Posterior cingulate gyrus (tissue), 11 donors: ENCODE data around the gene APRT.
A peak's percentile ranks its signal among the peaks of the same experiment; 100 is the strongest.
"Not testable (repeated sequence)": the region's sequence is repeated elsewhere in the genome, so short reads cannot be mapped to it uniquely, and the experiment has no call there.

Experiments used
- DNase-seq, 10 donors: peaks; one replicate each; pipeline versions ENCODE4 v3.0.0 to v3.0.0-alpha.2; 2020 to 2021; ENCODE audit warnings: mixed read lengths in 3 of 10
- intact Hi-C: fragments of 100-400 bp; cut with DNase I; formaldehyde crosslinking; loops from one replicate; pipeline ENCODE4 v1.15.1; 2023

The APRT gene

GRCh38 chr16:88825146-88825545 is 13.4 kb upstream of the APRT start:
- intact Hi-C loops = no loop called here
- DNase-seq = no peak

DNA sequence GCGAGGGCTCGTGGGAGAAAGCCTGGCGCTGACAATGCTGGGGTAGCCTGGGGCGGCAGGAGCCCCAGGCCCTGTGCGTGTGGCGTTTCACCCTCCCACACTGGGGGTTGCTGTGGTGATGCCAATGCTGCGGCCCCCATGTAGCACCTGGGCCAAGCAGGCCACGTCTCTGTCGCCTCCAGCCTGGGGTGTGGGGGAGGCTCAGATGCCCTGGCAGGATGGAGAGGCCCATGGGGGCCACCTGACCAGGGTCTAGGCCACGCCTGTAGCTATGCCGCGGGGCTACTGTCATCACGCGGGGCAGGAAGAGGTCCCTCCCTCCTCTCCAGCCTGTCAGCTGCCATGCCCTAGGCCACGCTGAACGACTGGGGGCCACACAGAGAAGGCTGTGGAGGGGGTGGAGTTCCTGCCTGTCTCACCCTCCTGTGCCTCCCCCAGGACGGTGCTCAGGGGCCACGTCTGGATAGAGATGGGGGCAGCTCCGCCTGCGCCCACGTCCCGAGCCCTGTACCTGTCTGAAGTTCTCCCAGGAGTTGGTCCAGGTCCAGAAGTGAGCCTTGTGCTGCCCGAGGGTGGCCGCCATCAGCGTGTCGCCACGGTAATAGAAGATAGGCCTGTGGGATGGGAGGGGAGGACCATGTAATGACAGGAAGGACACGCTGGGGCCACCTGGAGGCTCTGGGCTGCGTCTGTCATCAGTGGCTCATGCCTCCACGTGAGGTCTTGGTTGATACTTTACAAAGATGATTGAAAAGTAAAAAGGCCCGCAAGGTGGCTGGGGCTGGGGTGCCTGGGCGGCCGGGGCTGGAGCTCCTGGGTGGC is 12.7 kb upstream of the APRT start:
- intact Hi-C loops = no loop called here
- no peak for DNase-seq

DNA sequence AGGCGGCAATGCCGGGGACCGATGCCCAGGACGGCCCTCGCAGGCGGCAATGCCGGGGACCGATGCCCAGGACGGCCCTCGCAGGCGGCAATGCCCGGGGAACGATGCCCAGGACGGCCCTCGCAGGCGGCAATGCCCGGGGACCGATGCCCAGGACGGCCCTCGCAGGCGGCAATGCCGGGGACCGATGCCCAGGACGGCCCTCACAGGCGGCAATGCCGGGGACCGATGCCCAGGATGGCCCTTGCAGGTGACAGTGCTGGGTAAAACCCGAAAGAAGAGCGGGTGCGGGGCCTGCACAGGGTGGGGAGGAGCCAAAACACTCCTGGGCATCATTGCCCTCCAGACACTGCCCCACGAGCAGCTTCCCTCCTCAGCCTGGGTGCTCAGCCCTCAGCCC is 11.9 kb upstream of the APRT start:
- intact Hi-C loops = not testable (repeated sequence)

GRCh38 chr16:88822281-88823040 is 10.7 kb upstream of the APRT start:
- no peak for DNase-seq
- intact Hi-C loops = no loop called here

More for the DNA sequence above, 11.9 kb upstream of the APRT start:
- DNase-seq = not testable (repeated sequence)

DNA sequence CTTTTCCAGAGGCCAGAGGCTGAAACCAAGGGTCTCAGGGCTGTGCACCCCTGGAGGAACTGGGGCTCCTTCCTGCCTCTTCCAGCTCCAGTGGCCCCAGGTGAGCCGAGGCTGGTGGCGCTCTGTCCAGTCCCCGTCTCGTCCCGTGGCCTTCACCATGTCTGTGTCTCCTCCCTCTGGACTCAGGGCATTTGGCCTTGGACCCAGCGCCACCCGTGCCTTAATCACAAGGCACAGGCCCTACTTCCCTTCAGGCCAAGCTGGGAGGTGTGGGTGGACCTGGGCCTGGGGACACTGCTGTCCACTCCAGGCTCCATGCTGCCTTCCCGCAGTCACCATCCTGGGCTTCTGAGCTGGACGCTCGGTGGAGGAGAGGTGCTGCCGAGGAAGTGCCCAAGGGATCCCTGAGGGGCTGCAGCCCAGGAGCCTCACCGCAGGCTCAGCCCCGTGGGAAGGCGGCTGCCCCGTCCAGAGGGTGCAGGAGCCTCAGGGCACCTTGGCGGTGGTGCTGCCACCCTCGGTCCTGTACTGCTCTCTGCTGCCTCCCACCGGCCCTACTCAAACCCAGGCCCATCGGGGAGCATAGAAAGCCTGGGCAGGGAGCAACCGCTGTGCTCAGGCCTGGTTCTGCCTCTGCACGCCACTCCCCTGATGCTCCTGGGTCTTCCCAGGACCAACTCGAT is 9.6 kb upstream of the APRT start:
- DNase-seq = no peak
- intact Hi-C loops = no loop called here

GRCh38 chr16:88820385-88821025 is 8.8 kb upstream of the APRT start:
- DNase-seq = no peak
- intact Hi-C loops = no loop called here

DNA sequence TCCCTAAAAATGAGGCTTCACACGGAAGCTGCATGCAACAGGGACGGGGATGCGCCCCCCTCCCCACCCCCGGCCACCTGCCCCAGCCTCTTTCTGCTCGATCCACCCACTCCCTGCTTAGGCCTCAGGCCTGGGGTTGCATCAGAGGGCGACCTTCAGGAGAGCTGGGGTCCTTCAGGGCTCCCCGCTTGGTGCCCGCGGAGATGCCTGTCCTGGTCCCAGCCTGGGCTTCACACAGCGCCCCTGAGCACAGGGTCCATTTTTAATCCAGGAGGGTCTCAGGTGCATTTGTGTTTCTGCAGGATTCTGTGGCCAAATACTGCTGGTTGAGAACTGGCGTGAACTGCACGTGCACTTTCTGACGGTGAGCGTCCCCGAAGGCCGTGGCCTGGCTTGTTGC is 7.4 kb upstream of the APRT start:
- no peak for DNase-seq
- intact Hi-C loops = no loop called here

- intact Hi-C loops = no loop called here
- DNase-seq = no peak
These were observed 6.8 kb upstream of the APRT start for GRCh38 chr16:88818575-88818874.

- intact Hi-C loops = no loop called here
- no peak for DNase-seq
These were observed 6.3 kb upstream of the APRT start for GRCh38 chr16:88817785-88818574.

DNA sequence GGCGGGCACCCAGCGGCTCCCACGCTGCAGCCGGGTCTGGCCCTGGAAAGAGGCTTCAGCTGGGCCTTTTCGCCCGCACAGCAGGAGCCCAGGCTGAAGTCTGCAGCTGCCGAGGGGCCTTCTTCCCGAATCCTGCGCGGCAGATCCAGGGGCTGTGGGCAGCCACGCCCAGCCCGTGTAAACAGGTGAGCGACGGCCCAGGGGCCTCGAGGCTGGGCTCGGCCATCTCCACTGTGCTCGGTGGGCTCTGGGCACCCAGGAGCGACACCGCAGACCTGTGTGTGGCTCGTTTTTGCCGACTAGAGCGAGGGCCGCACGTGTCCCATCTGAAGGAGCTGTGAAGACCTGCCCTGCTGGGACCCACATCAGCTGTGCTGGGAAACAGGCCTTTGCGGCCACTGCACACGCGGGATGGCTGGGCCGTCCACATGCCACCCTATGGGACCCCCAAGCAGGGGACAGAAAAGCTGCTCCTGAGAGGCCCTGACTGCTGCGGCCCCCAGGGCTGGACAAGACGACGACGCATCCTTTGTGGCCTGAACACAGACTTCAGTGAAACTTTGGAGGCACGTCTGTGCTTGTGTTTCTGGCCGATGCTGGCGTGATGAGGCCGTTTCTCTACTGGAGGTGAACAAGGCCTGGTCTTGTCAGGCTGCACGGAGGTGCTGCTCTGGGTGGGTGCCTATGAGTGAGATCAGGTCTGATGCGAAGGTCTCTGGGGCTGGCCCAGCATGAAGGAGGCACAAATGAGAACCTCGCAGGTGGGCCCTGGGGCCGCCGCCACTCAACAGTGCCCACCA is 5.2 kb upstream of the APRT start:
- peak in 1 of 10 donors; percentile 64 for DNase-seq
- intact Hi-C loops = no loop called here

DNA sequence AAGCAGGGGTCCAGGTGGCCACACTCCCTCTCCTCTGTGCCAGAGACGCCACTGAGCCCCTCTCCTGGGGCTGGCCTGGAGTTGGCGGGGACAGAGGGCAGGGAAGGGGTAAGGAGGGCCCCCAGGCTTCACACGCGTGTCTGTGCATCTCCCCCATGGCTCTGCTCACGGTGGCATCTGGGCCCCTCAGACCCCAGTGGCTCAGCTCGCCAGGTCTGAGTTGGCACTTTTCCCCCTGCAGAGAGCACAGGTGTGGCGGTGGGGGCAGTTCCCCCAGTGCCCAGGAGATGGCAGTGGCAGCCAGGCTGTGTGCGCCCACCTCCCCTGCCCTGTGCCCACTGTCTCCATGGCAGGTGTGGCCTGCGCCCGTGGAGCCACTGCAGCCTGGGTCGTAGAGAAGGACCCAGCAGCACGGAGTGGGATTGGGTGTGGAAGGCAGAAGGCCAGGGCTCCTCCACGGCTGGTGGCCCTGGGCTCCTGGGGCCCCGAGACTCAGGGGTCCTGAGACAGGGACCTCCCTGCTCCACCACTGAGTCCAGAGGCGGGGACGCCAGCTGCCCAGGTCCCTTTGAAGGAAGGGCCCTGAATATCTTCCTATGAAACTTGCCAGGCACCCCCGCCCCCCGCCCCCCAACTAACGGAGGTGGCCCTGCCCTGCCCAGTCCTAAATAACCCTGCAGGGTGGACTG is 4.3 kb upstream of the APRT start:
- intact Hi-C loops = no loop called here
- DNase-seq = peak in 2 of 10 donors; percentile 16 to 48

DNA sequence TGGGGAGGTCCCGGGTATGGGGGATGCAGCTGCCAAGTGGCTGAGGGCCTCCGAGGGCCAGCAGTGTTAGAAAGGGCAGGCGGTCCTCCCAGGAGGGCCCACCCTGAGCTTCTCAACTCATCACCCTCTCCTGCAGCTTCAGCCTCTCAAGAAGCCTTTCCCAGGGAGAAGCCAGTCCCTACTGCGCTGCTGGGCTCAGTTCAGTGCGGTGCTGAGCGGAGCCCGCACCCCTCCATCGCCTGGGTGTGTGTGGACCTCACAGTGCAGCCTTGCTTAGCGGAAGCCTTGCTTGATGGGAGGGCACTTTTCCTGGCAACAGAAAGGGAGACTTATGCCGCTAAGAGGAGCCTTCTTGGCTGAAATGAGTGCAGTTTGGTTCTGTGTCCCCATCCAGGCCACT is 3.5 kb upstream of the APRT start:
- DNase-seq = no peak
- intact Hi-C loops = no loop called here

- intact Hi-C loops = no loop called here
- DNase-seq = no peak
These were observed 2.4 kb upstream of the APRT start for GRCh38 chr16:88814144-88814502.

GRCh38 chr16:88813269-88814143 is 1.8 kb upstream of the APRT start:
- intact Hi-C loops = no loop called here
- no peak for DNase-seq

- intact Hi-C loops = no loop called here
- no peak for DNase-seq
These were observed 963 bp upstream of the APRT start for GRCh38 chr16:88812513-88813268.

DNA sequence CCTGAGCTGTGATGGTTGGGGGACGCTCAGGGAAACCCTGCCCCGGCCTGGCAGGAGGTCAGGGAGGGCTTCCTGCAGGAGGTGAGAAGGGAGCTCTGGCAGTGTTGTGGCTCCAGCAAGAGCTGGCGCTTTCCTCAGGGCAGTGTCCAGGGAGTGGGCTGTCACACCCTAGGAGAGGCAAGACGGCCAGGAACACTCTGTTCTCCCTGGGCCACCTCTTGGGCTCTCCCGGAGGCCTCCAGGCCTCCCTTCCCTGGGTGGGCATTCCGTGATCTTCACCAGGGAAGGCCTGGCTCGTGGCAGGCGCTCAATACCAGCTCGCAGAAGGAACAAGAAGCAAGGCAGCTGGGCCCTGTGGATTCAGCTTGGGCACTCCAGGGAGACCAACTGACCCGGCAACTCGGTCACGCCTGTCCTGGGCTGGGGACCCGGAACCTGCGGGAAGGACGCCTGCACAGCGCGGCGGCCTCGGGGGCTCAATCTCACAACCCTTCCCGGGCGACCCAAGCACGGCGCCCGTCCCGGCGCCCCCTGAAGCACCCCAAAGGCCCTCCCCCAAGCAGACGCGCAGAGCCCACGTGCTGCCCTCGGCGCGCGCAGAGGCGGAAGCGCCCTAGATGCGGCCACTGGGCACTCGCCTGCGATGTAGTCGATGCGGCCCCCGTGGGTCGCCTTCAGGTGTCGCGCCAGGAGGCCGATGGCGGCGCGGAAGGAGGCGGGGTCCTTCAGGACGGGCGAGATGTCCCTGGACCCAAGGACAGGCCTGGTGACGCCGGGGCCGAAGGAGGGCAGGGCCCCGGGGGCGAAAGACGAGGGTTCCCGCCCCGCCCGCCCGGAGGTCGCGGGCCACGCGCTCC is 588 bp downstream of the APRT start:
- intact Hi-C loops = loop anchor here (1.0 to 2.0 kb wide), 2 partner anchors 8 to 46 kb away; partner anchors contain the start of genes CDT1, GALNS and TRAPPC2L
- DNase-seq = peak; percentile 76 to 98 (median 86)
